ENCODE measurements around the gene TMEM145. TPM values are rescaled to one million over a fixed set of nuclear protein-coding genes. Genes with fewer than 3 reads are reported as not detected.

TMEM145 gene
- total RNA-seq, 1 experiment from 2014 or later = 3.0 TPM

- no peaks in the 10 kb centered on the region for H3K4me1 ChIP-seq (ENCODE audit: control insufficient read depth, insufficient read depth, low read length)
- H3K27ac ChIP-seq (ENCODE audit: low read length) = no peak overlapping the region
- TF ChIP-seq REST (IDR thresholded peaks at IDR 0.05; ENCODE audit: insufficient read depth in 1 of 2, low read depth in 2 of 2, low read length in 1 of 2) = no peak
- TF ChIP-seq CTCF (IDR thresholded peaks at IDR 0.05) = no peak
- no peak for TF ChIP-seq TCF7L2 (IDR thresholded peaks at IDR 0.05; ENCODE audit: low read depth, low read length)
- TF ChIP-seq SIN3A (IDR thresholded peaks at IDR 0.05; ENCODE audit: borderline replicate concordance, insufficient read depth, low read depth, low read length) = no peak
- no peak for TF ChIP-seq POLR2AphosphoS5 (IDR thresholded peaks at IDR 0.05; ENCODE audit: low read depth, low read length)
- H3K4me3 ChIP-seq (ENCODE audit: low read depth in 2 of 2, low read length in 2 of 2) = no peak overlapping the region
- DNase-seq (ENCODE audit: low read depth, low spot score) (no peak), ATAC-seq (no peak)
- CTCF ChIA-PET = no interaction called here
- POLR2A ChIA-PET = no interaction called here
- intact Hi-C loops (cut with micrococcal nuclease; ENCODE audit: unreplicated experiment) = no loop called here
- no peaks in the 10 kb centered on the region for H3K36me3 ChIP-seq (ENCODE audit: control insufficient read depth, insufficient read depth, low read length)
- BruUV-seq (replicated peaks) = no TSS peak
- no peaks in the 10 kb centered on the region for H3K9me3 ChIP-seq (ENCODE audit: control insufficient read depth, insufficient read depth, low read depth, low read length)
- H3K27me3 ChIP-seq (ENCODE audit: control insufficient read depth, insufficient read depth, low read length) = no peaks in the 10 kb centered on the region
- in situ Hi-C loops (cut with HindIII; ENCODE audit: low pct_unique_long_range_greater_than_20kb, low sequenced_read_pairs) = no loop called here
These were observed 50.7 kb downstream of the TMEM145 start for GRCh38 chr19:42363614-42364346.

- H3K4me1 ChIP-seq (ENCODE audit: control insufficient read depth, insufficient read depth, low read length) = no peaks in the 10 kb centered on the region
- no peaks in the 10 kb centered on the region for H3K36me3 ChIP-seq (ENCODE audit: control insufficient read depth, insufficient read depth, low read length)
- DNase-seq (ENCODE audit: low read depth, low spot score) (no peak), ATAC-seq (no peak)
- TF ChIP-seq CTCF (IDR thresholded peaks at IDR 0.05) (no peak), POLR2AphosphoS5 (IDR thresholded peaks at IDR 0.05; ENCODE audit: low read depth, low read length) (no peak), REST (IDR thresholded peaks at IDR 0.05; ENCODE audit: insufficient read depth in 1 of 2, low read depth in 2 of 2, low read length in 1 of 2) (no peak), TCF7L2 (IDR thresholded peaks at IDR 0.05; ENCODE audit: low read depth, low read length) (no peak), SIN3A (IDR thresholded peaks at IDR 0.05; ENCODE audit: borderline replicate concordance, insufficient read depth, low read depth, low read length) (no peak)
- CTCF ChIA-PET = no interaction called here
- no peaks in the 10 kb centered on the region for H3K27me3 ChIP-seq (ENCODE audit: control insufficient read depth, insufficient read depth, low read length)
- no peak overlapping the region for H3K4me3 ChIP-seq (ENCODE audit: low read depth in 2 of 2, low read length in 2 of 2)
- BruUV-seq (replicated peaks) = no TSS peak
- no peaks in the 10 kb centered on the region for H3K9me3 ChIP-seq (ENCODE audit: control insufficient read depth, insufficient read depth, low read depth, low read length)
- intact Hi-C loops (cut with micrococcal nuclease; ENCODE audit: unreplicated experiment) = no loop called here
- H3K27ac ChIP-seq (ENCODE audit: low read length) = no peak overlapping the region
- in situ Hi-C loops (cut with HindIII; ENCODE audit: low pct_unique_long_range_greater_than_20kb, low sequenced_read_pairs) = no loop called here
- POLR2A ChIA-PET = no interaction called here
These were observed 53.6 kb downstream of the TMEM145 start for GRCh38 chr19:42366673-42367072.

All from Panc1 (cell line).